Activated B cell treated with CpG ODN at 0.5 μM for 24 hours (primary cell): ENCODE measurements around the gene IPMK. TPM values are rescaled to one million over a fixed set of nuclear protein-coding genes. Genes with fewer than 3 reads are reported as not detected.
A peak's percentile ranks its signal among the peaks of the same experiment; 100 is the strongest.
"Not testable (repeated sequence)": the region's sequence is repeated elsewhere in the genome, so short reads cannot be mapped to it uniquely, and the experiment has no call there.

ENCODE experiments used
- ATAC-seq: fragments of 200-7000 bp; cut with Tn5 transposase; one replicate; pipeline ENCODE4 v1.10.0; 2021; ENCODE audit warnings: low read depth, mild to moderate bottlenecking, moderate library complexity
- CTCF ChIA-PET: fragments of 350-600 bp; sonication (Branson Sonifier 250); formaldehyde crosslinking; loops from one replicate; lab custom pipeline; 2021; ENCODE audit warnings: antibody characterized with exemption; lab: Charles Lee
- POLR2A ChIA-PET: fragments of 350-600 bp; sonication (Branson Sonifier 250); formaldehyde crosslinking; loops from one replicate; lab custom pipeline; 2021; ENCODE audit warnings: antibody characterized with exemption; lab: Charles Lee
- DNase-seq: peaks from one replicate; pipeline ENCODE4 v3.0.0; 2022
- H3K27ac Mint-ChIP-seq: one replicate; pipeline ENCODE4 v1.8.0; 2020; ENCODE audit warnings: mixed read lengths
- H3K27me3 Mint-ChIP-seq: one replicate; pipeline ENCODE4 v1.8.0; 2021; ENCODE audit warnings: mixed read lengths
- H3K36me3 Mint-ChIP-seq: one replicate; pipeline ENCODE4 v1.8.0; 2021; ENCODE audit warnings: low read depth, mixed read lengths
- H3K4me1 Mint-ChIP-seq: one replicate; pipeline ENCODE4 v1.8.0; 2021; ENCODE audit warnings: mixed read lengths
- H3K4me3 Mint-ChIP-seq: one replicate; pipeline ENCODE4 v1.8.0; 2020; ENCODE audit warnings: mild to moderate bottlenecking, mixed read lengths
- H3K9me3 Mint-ChIP-seq: one replicate; pipeline ENCODE4 v1.8.0; 2020; ENCODE audit warnings: mixed read lengths
- intact Hi-C: fragments of 100-400 bp; cut with micrococcal nuclease; formaldehyde crosslinking; loops from one replicate; pipeline ENCODE4 v1.15.1; 2024
- total RNA-seq: library from RNA; stranded (reverse); gene quantifications from 2 replicates; pipeline ENCODE4 v1.2.3, GENCODE V29; 2022
- TF ChIP-seq, protein P1 (sequence below): fragments of 200-600 bp; IDR thresholded peaks from one replicate; pipeline ENCODE4 v1.8.0; 2022; ENCODE audit warnings: antibody characterized with exemption, mild to moderate bottlenecking

IPMK gene
- total RNA-seq, 1 donor from 2014 or later = 7.6 TPM

- ChIA-PET POLR2A (no interaction called here), CTCF (no interaction called here)
- Mint-ChIP-seq H3K4me1 (peaks cover 51% of the 10 kb centered on the region), H3K9me3 (peaks cover 3% of the 10 kb centered on the region), H3K27ac (no peak overlapping the region), H3K27me3 (no peaks in the 10 kb centered on the region), H3K4me3 (no peak overlapping the region), H3K36me3 (peaks cover 13% of the 10 kb centered on the region)
- no peak for DNase-seq
- intact Hi-C loops = no loop called here
- ATAC-seq = no peak
- TF ChIP-seq, protein P1, sequence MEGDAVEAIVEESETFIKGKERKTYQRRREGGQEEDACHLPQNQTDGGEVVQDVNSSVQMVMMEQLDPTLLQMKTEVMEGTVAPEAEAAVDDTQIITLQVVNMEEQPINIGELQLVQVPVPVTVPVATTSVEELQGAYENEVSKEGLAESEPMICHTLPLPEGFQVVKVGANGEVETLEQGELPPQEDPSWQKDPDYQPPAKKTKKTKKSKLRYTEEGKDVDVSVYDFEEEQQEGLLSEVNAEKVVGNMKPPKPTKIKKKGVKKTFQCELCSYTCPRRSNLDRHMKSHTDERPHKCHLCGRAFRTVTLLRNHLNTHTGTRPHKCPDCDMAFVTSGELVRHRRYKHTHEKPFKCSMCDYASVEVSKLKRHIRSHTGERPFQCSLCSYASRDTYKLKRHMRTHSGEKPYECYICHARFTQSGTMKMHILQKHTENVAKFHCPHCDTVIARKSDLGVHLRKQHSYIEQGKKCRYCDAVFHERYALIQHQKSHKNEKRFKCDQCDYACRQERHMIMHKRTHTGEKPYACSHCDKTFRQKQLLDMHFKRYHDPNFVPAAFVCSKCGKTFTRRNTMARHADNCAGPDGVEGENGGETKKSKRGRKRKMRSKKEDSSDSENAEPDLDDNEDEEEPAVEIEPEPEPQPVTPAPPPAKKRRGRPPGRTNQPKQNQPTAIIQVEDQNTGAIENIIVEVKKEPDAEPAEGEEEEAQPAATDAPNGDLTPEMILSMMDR = no peak
These were observed 24.4 kb downstream of the IPMK start for GRCh38 chr10:58243269-58243668.

DNA sequence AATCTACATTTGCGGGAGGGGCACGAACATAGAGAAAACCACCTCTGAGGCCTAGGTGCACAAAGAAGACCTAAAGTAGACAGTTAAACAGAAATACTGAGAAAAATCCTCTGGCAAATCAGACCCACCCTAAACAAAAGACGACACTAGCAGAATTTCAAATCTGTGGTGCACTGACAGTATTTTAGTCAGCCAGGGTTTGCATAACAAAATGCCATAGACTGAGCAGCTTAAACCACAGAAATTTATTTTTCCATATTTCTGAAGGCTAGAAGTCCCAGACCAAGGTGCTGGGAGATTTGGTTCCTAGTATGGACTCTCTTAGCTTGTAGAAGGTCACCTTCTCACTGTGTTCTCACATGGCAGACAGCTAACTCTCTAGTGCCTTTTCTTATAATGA is 26.3 kb downstream of the IPMK start:
- intact Hi-C loops = loop anchor here (2.0 kb wide), 1 partner anchor 17 kb away; no protein-coding TSS in a partner anchor

DNA sequence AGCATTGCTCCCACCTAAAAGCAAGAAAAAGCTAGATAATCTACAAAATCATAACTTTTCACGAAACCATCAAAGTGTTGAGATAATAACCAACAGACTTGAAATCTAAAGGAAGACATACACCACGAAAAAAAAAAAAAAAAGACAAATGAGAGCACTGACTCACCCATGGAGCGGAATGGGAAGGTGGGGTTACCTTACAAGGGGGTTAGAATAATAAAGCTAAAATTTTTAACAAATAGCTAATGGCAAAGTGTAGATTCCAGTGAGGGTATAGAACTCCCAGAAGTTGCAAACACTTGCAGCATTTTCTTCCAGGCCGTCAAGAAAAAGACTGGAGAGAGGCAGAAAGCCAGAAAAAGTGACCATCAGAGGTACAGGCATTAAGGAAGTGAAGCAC is 27.2 kb downstream of the IPMK start:
- H3K4me1 Mint-ChIP-seq = peaks cover 54% of the 10 kb centered on the region
- H3K4me3 Mint-ChIP-seq = no peak overlapping the region
- no peak for ATAC-seq
- H3K9me3 Mint-ChIP-seq = peaks cover 3% of the 10 kb centered on the region
- DNase-seq = no peak
- H3K27me3 Mint-ChIP-seq = no peaks in the 10 kb centered on the region
- TF ChIP-seq, protein P1 = no peak
- H3K36me3 Mint-ChIP-seq = peaks cover 34% of the 10 kb centered on the region
- CTCF ChIA-PET = no interaction called here
- no peak overlapping the region for H3K27ac Mint-ChIP-seq
- POLR2A ChIA-PET = no interaction called here
- intact Hi-C loops = loop anchor here (2.0 kb wide), 1 partner anchor 16 kb away; no protein-coding TSS in a partner anchor

More for the DNA sequence above, 26.3 kb downstream of the IPMK start:
- H3K4me1 Mint-ChIP-seq = peaks cover 62% of the 10 kb centered on the region
- TF ChIP-seq, protein P1 = no peak
- H3K4me3 Mint-ChIP-seq = no peak overlapping the region
- H3K9me3 Mint-ChIP-seq = peaks cover 3% of the 10 kb centered on the region
- ATAC-seq = no peak
- H3K27ac Mint-ChIP-seq = no peak overlapping the region
- H3K27me3 Mint-ChIP-seq = no peaks in the 10 kb centered on the region
- H3K36me3 Mint-ChIP-seq = peaks cover 27% of the 10 kb centered on the region
- POLR2A ChIA-PET = interaction anchor here (0.6 kb wide), 1 partner anchor 35 kb away, joined by 3 read pairs; no protein-coding TSS in a partner anchor
- no peak for DNase-seq
- CTCF ChIA-PET = no interaction called here

- CTCF ChIA-PET = no interaction called here
- intact Hi-C loops = loop anchor here (2.0 kb wide), 2 partner anchors 13 to 15 kb away; no protein-coding TSS in a partner anchor
- Mint-ChIP-seq H3K27me3 (no peaks in the 10 kb centered on the region), H3K27ac (no peak overlapping the region), H3K36me3 (peaks cover 43% of the 10 kb centered on the region), H3K4me3 (no peak overlapping the region), H3K9me3 (peaks cover 3% of the 10 kb centered on the region), H3K4me1 (peaks cover 48% of the 10 kb centered on the region)
- DNase-seq = no peak
- TF ChIP-seq, protein P1 = no peak
- POLR2A ChIA-PET = no interaction called here
- no peak for ATAC-seq
These were observed 28.0 kb downstream of the IPMK start for GRCh38 chr10:58239561-58240169.

DNA sequence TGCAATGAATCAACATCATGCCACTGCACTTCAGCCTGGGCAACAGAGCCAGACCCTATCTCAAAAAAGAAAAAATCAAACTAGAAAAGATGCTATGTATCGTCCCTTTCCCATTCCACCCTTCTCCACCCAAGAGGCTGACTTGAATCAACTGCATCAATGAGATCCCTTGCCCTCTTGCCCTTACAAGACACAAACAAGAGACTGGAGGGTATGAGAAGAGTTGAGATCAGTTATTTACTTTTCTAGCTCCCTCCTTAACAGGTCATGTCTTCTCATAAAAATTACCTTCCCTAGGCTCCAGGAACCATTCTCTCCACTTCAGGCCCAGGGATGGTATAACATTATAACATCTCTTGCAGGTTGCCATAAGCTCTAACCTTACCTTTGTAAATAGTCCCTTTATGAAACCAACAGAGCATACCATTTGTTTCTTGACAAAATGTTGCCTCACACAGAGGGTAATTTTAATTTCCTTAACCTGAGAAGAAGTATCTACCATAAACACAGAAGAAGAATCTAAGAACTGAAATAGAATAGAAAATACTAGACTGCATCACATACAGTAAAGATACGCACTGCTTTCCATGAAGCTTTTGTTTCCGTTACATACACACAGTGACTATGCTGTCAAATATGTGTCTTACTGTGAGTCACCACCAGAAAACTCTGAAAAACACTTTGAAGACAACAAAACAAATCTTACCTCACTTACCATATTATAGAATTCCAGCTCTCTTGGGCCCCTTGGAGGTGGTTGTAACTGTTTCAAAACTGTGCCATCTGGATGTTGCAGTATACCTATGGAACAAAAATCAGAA is 30.5 kb downstream of the IPMK start:
- Mint-ChIP-seq H3K27me3 (no peaks in the 10 kb centered on the region), H3K4me3 (no peak overlapping the region), H3K4me1 (peaks cover 56% of the 10 kb centered on the region), H3K36me3 (peaks cover 47% of the 10 kb centered on the region), H3K9me3 (no peaks in the 10 kb centered on the region), H3K27ac (peak overlapping the region; percentile 20)
- ATAC-seq (no peak), DNase-seq (no peak)
- TF ChIP-seq, protein P1 = no peak
- POLR2A ChIA-PET = no interaction called here
- CTCF ChIA-PET = no interaction called here
- intact Hi-C loops = no loop called here

GRCh38 chr10:58229856-58230255 is 37.8 kb downstream of the IPMK start:
- H3K27me3 Mint-ChIP-seq, ATAC-seq, H3K9me3 Mint-ChIP-seq, DNase-seq, POLR2A ChIA-PET, CTCF ChIA-PET, H3K4me3 Mint-ChIP-seq, H3K27ac Mint-ChIP-seq: not testable (repeated sequence)
- intact Hi-C loops = loop anchor here (5.0 kb wide), 1 partner anchor 52 kb away; no protein-coding TSS in a partner anchor
- Mint-ChIP-seq H3K36me3 (peaks cover 68% of the 10 kb centered on the region), H3K4me1 (peaks cover 14% of the 10 kb centered on the region)
